Vagina (tissue), 2 donors: ENCODE data around the gene PRDM5. TPM values are rescaled to one million over a fixed set of nuclear protein-coding genes. Genes with fewer than 3 reads are reported as not detected.

Experiments
- DNase-seq, 2 donors: peaks; one replicate each; pipeline ENCODE4 v3.0.0-alpha.2; 2017; ENCODE audit errors: extremely low spot score in 2 of 2
- H3K27ac ChIP-seq: fragments of 200-600 bp; sonication (generic); one replicate; pipeline ENCODE4 v1.5.1; 2019
- H3K27me3 ChIP-seq: fragments of 200-600 bp; sonication (generic); one replicate; pipeline ENCODE4 v1.5.1; 2019
- H3K36me3 ChIP-seq, 2 donors: fragments of 200-600 bp; sonication (generic); one replicate each; pipeline ENCODE4 v1.5.1; 2017 to 2019
- H3K4me1 ChIP-seq: fragments of 200-600 bp; sonication (generic); one replicate; pipeline ENCODE4 v1.5.1; 2019
- H3K4me3 ChIP-seq, 2 donors: fragments of 200-600 bp; sonication (generic); 1 replicate in 1 of 2; 2 replicates in 1 of 2; pipeline ENCODE4 v1.5.1; 2016 to 2019
- H3K9me3 ChIP-seq: fragments of 200-600 bp; sonication (generic); one replicate; pipeline ENCODE4 v1.5.1; 2019
- CTCF ChIP-seq, 3 experiments: fragments of 450-650 bp in 2 of 3; fragments of 200-600 bp in 1 of 3; sonication (generic) in 1 of 3; IDR thresholded peaks; one replicate each; pipeline ENCODE4 v1.5.1; 2017 to 2019; ENCODE audit warnings: antibody characterized with exemption in 3 of 3, mild to moderate bottlenecking in 2 of 3, moderate library complexity in 2 of 3
- POLR2A ChIP-seq, 2 donors: fragments of 450-650 bp; IDR thresholded peaks; one replicate each; pipeline ENCODE4 v1.6.1; 2017; ENCODE audit warnings: antibody characterized with exemption in 2 of 2, mild to moderate bottlenecking in 2 of 2, moderate library complexity in 2 of 2
- POLR2AphosphoS5 ChIP-seq, 2 donors: sonication (generic); formaldehyde crosslinking; IDR thresholded peaks; one replicate each; pipeline ENCODE4 v1.9.0; 2017; ENCODE audit warnings: antibody characterized with exemption in 2 of 2, mild to moderate bottlenecking in 2 of 2, low read depth in 1 of 2; ENCODE audit not compliant: insufficient read depth in 1 of 2
- intact Hi-C: fragments of 100-400 bp; cut with DNase I; formaldehyde crosslinking; loops from one replicate; pipeline ENCODE4 v1.15.1; 2023
- total RNA-seq: library from RNA; depleted of rRNA; stranded (reverse); fragments of >200 nt; gene quantifications from one replicate; pipeline ENCODE4 v1.2.3, GENCODE V29; 2016

Gene PRDM5
- total RNA-seq, 1 donor from 2014 or later = 15.2 TPM

- no peaks in the 10 kb centered on the region for H3K9me3 ChIP-seq
- no peak for TF ChIP-seq POLR2A (IDR thresholded peaks at IDR 0.05)
- TF ChIP-seq POLR2AphosphoS5 (IDR thresholded peaks at IDR 0.05; ENCODE audit: insufficient read depth in 1 of 2, low read depth in 1 of 2) = no peak
- peaks cover 11% of the 10 kb centered on the region for H3K4me1 ChIP-seq
- no peak for DNase-seq
- H3K36me3 ChIP-seq = no peaks in the 10 kb centered on the region
- no peak overlapping the region for H3K27ac ChIP-seq
- no peak overlapping the region for H3K4me3 ChIP-seq
- intact Hi-C loops = no loop called here
- H3K27me3 ChIP-seq = no peaks in the 10 kb centered on the region
These were observed 223.2 kb downstream of the PRDM5 start for GRCh38 chr4:120699354-120699753.

- H3K9me3 ChIP-seq = no peaks in the 10 kb centered on the region
- no peak overlapping the region for H3K4me3 ChIP-seq
- no peak overlapping the region for H3K27ac ChIP-seq
- peaks cover 11% of the 10 kb centered on the region for H3K4me1 ChIP-seq
- H3K36me3 ChIP-seq = no peaks in the 10 kb centered on the region
- DNase-seq = no peak
- no peaks in the 10 kb centered on the region for H3K27me3 ChIP-seq
- TF ChIP-seq POLR2AphosphoS5 (IDR thresholded peaks at IDR 0.05; ENCODE audit: insufficient read depth in 1 of 2, low read depth in 1 of 2) = no peak
- intact Hi-C loops = no loop called here
These were observed 227.6 kb downstream of the PRDM5 start for GRCh38 chr4:120694973-120695372.

- DNase-seq = no peak
- H3K27me3 ChIP-seq = no peaks in the 10 kb centered on the region
- peaks cover 11% of the 10 kb centered on the region for H3K4me1 ChIP-seq
- H3K36me3 ChIP-seq = no peaks in the 10 kb centered on the region
- no peak for TF ChIP-seq POLR2AphosphoS5 (IDR thresholded peaks at IDR 0.05; ENCODE audit: insufficient read depth in 1 of 2, low read depth in 1 of 2)
- TF ChIP-seq POLR2A (IDR thresholded peaks at IDR 0.05) = no peak
- TF ChIP-seq CTCF (IDR thresholded peaks at IDR 0.05) = no peak
- no peak overlapping the region for H3K27ac ChIP-seq
- H3K4me3 ChIP-seq = no peak overlapping the region
- H3K9me3 ChIP-seq = no peaks in the 10 kb centered on the region
- intact Hi-C loops = no loop called here
These were observed 228.7 kb downstream of the PRDM5 start for GRCh38 chr4:120693816-120694215.

GRCh38 chr4:120692964-120693363 lies 229.6 kb downstream of the PRDM5 start:
- intact Hi-C loops = no loop called here
- DNase-seq = no peak
- no peaks in the 10 kb centered on the region for H3K9me3 ChIP-seq
- H3K27me3 ChIP-seq = no peaks in the 10 kb centered on the region
- H3K4me3 ChIP-seq = no peak overlapping the region
- no peak for TF ChIP-seq CTCF (IDR thresholded peaks at IDR 0.05)
- no peak for TF ChIP-seq POLR2AphosphoS5 (IDR thresholded peaks at IDR 0.05; ENCODE audit: insufficient read depth in 1 of 2, low read depth in 1 of 2)
- TF ChIP-seq POLR2A (IDR thresholded peaks at IDR 0.05) = no peak
- no peaks in the 10 kb centered on the region for H3K36me3 ChIP-seq
- H3K4me1 ChIP-seq = peaks cover 11% of the 10 kb centered on the region
- H3K27ac ChIP-seq = no peak overlapping the region

- no peak overlapping the region for H3K4me3 ChIP-seq
- intact Hi-C loops = no loop called here
- no peak for TF ChIP-seq CTCF (IDR thresholded peaks at IDR 0.05)
- no peak for TF ChIP-seq POLR2AphosphoS5 (IDR thresholded peaks at IDR 0.05; ENCODE audit: insufficient read depth in 1 of 2, low read depth in 1 of 2)
- no peak for TF ChIP-seq POLR2A (IDR thresholded peaks at IDR 0.05)
- no peak overlapping the region for H3K27ac ChIP-seq
- peaks cover 11% of the 10 kb centered on the region for H3K4me1 ChIP-seq
- no peak for DNase-seq
- H3K27me3 ChIP-seq = no peaks in the 10 kb centered on the region
- H3K36me3 ChIP-seq = no peaks in the 10 kb centered on the region
- H3K9me3 ChIP-seq = no peaks in the 10 kb centered on the region
These were observed 231.0 kb downstream of the PRDM5 start for GRCh38 chr4:120691536-120691935.

GRCh38 chr4:120691106-120691505 lies 231.4 kb downstream of the PRDM5 start:
- H3K4me1 ChIP-seq = peaks cover 9% of the 10 kb centered on the region
- H3K9me3 ChIP-seq = no peaks in the 10 kb centered on the region
- intact Hi-C loops = no loop called here
- no peak overlapping the region for H3K27ac ChIP-seq
- no peak for DNase-seq
- H3K36me3 ChIP-seq = no peaks in the 10 kb centered on the region
- H3K4me3 ChIP-seq = no peak overlapping the region
- H3K27me3 ChIP-seq = no peaks in the 10 kb centered on the region
- TF ChIP-seq POLR2AphosphoS5 (IDR thresholded peaks at IDR 0.05; ENCODE audit: insufficient read depth in 1 of 2, low read depth in 1 of 2) = no peak
- TF ChIP-seq CTCF (IDR thresholded peaks at IDR 0.05) = no peak
- no peak for TF ChIP-seq POLR2A (IDR thresholded peaks at IDR 0.05)
